ENCODE data around the gene TCF4. TPM values are rescaled to one million over a fixed set of nuclear protein-coding genes. Genes with fewer than 3 reads are reported as not detected.
"Not testable (repeated sequence)": the region's sequence is repeated elsewhere in the genome, so short reads cannot be mapped to it uniquely, and the experiment has no call there.

The TCF4 gene
- total RNA-seq, 2 experiments from 2014 or later = 0.28 to 0.45 TPM

DNA sequence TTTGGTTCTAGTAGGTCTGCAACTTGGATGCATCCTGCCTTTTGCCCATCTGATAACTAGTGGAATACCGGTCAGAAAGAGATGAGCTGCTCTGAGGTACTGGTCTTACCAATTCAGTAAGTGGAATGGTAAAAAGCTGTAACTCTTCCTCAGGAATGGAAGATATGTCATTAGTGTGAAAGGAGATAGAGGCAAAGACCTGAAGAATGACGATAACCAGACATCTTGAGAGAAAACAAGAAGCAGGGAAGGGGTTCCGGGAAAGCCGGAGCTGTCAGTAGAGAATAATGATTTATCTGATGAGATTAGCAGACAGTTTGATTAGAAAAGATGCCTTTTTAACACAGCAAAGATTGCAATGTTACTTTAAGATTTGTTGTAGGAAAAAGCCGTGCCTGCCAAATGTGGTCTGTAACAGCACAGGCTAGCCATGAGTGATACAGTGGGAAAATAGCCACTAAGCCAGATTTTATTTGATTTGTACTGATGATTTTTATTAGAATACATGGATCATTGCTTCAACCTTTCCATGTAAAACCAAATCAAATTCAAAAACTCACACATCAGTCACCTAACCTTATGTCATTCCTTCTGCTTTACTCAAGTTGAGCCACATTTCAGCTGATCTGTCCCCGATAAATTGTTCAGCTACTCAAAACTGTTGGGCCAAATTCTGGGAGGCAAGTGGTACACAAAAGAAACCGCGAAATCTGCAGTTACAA, 110.0 kb downstream of the TCF4 start:
- H3K4me1 Mint-ChIP-seq = peaks cover 8% of the 10 kb centered on the region
- no peak for DNase-seq
- H3K4me3 Mint-ChIP-seq = peak overlapping the region; percentile 67
- H3K36me3 Mint-ChIP-seq (ENCODE audit: low read depth) = no peaks in the 10 kb centered on the region
- H3K27me3 Mint-ChIP-seq = no peaks in the 10 kb centered on the region
- H3K9me3 Mint-ChIP-seq = no peaks in the 10 kb centered on the region
- ChIA-PET CTCF (no interaction called here), POLR2A (no interaction called here)
- no peak overlapping the region for H3K27ac Mint-ChIP-seq

DNA sequence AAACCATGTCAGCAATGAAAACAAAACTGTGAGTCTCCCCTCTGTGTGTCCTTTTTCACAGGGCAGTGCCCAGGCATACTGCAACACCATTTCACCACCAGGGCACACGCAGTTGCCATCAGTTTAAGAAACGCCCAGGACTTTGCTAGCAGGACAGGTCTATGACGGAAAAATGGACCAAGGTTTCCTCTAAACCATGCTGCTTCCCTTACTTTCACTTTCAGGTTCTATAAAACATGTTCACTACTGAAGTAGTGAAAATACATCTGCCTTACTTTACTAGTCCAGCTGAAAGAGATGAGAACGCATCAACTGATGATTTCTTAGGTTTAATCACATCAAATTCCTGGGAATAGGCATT, 110.5 kb downstream of the TCF4 start:
- DNase-seq = peak; percentile 23
- H3K4me1 Mint-ChIP-seq = peaks cover 8% of the 10 kb centered on the region
- peak overlapping the region; percentile 67 for H3K4me3 Mint-ChIP-seq
- no peaks in the 10 kb centered on the region for H3K36me3 Mint-ChIP-seq (ENCODE audit: low read depth)
- ChIA-PET POLR2A (no interaction called here), CTCF (no interaction called here)
- H3K27me3 Mint-ChIP-seq = no peaks in the 10 kb centered on the region
- no peaks in the 10 kb centered on the region for H3K9me3 Mint-ChIP-seq
- no peak overlapping the region for H3K27ac Mint-ChIP-seq

DNA sequence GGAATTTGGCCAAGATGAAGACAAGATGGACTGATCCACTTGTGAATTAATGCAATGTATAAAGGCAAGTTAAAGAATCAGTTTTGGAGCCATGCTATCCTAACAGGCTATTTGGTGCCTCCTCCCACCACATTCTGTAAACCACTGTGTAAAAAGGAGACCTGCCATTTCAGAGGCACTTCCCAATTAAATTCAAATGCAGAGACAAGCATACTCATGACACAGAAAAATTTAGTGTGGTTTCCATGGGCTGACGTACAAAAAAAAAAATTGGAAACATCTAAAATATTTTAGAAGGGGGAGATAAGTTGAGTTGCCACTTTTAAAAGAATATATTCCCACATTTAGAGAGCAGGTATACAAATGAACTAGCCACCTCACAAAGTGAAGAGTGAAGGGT, 112.1 kb downstream of the TCF4 start:
- POLR2A ChIA-PET = no interaction called here
- Mint-ChIP-seq H3K36me3 (ENCODE audit: low read depth) (no peaks in the 10 kb centered on the region), H3K27ac (no peak overlapping the region), H3K9me3 (no peaks in the 10 kb centered on the region), H3K4me1 (peaks cover 8% of the 10 kb centered on the region), H3K4me3 (no peak overlapping the region), H3K27me3 (no peaks in the 10 kb centered on the region)
- CTCF ChIA-PET = no interaction called here
- DNase-seq = no peak

- Mint-ChIP-seq H3K27me3 (no peaks in the 10 kb centered on the region), H3K36me3 (ENCODE audit: low read depth) (no peaks in the 10 kb centered on the region), H3K9me3 (no peaks in the 10 kb centered on the region), H3K27ac (no peak overlapping the region), H3K4me1 (peaks cover 8% of the 10 kb centered on the region), H3K4me3 (no peak overlapping the region)
- no peak for DNase-seq
- ChIA-PET CTCF (no interaction called here), POLR2A (no interaction called here)
These were observed 112.5 kb downstream of the TCF4 start for GRCh38 chr18:55475467-55475866.

GRCh38 chr18:55473560-55473959, 114.4 kb downstream of the TCF4 start:
- no peaks in the 10 kb centered on the region for H3K9me3 Mint-ChIP-seq
- DNase-seq = no peak

GRCh38 chr18:55473058-55473457, 114.9 kb downstream of the TCF4 start:
- Mint-ChIP-seq H3K4me1 (peaks cover 8% of the 10 kb centered on the region), H3K27me3 (no peaks in the 10 kb centered on the region), H3K4me3 (no peak overlapping the region), H3K9me3 (no peaks in the 10 kb centered on the region), H3K27ac (no peak overlapping the region), H3K36me3 (ENCODE audit: low read depth) (no peaks in the 10 kb centered on the region)
- ChIA-PET CTCF (no interaction called here), POLR2A (no interaction called here)
- no peak for DNase-seq

More at GRCh38 chr18:55473560-55473959, 114.4 kb downstream of the TCF4 start:
- Mint-ChIP-seq H3K4me1 (peaks cover 8% of the 10 kb centered on the region), H3K4me3 (no peak overlapping the region), H3K27ac (no peak overlapping the region), H3K36me3 (ENCODE audit: low read depth) (no peaks in the 10 kb centered on the region), H3K27me3 (no peaks in the 10 kb centered on the region)
- CTCF ChIA-PET = no interaction called here
- POLR2A ChIA-PET = no interaction called here

GRCh38 chr18:55470826-55471225, 117.2 kb downstream of the TCF4 start:
- no peak overlapping the region for H3K4me3 Mint-ChIP-seq
- ChIA-PET CTCF (no interaction called here), POLR2A (no interaction called here)
- no peaks in the 10 kb centered on the region for H3K4me1 Mint-ChIP-seq
- H3K27me3 Mint-ChIP-seq = no peaks in the 10 kb centered on the region
- no peak for DNase-seq
- no peaks in the 10 kb centered on the region for H3K9me3 Mint-ChIP-seq
- no peaks in the 10 kb centered on the region for H3K36me3 Mint-ChIP-seq (ENCODE audit: low read depth)
- no peak overlapping the region for H3K27ac Mint-ChIP-seq

GRCh38 chr18:55469134-55469533, 118.9 kb downstream of the TCF4 start:
- H3K4me1 Mint-ChIP-seq, H3K27ac Mint-ChIP-seq, POLR2A ChIA-PET: not testable (repeated sequence)

GRCh38 chr18:55466789-55467188, 121.2 kb downstream of the TCF4 start:
- H3K4me3 Mint-ChIP-seq = no peak overlapping the region
- no peaks in the 10 kb centered on the region for H3K4me1 Mint-ChIP-seq
- CTCF ChIA-PET = no interaction called here
- DNase-seq = no peak
- POLR2A ChIA-PET = no interaction called here
- H3K9me3 Mint-ChIP-seq = no peaks in the 10 kb centered on the region
- H3K27me3 Mint-ChIP-seq = no peaks in the 10 kb centered on the region
- H3K36me3 Mint-ChIP-seq (ENCODE audit: low read depth) = no peaks in the 10 kb centered on the region
- H3K27ac Mint-ChIP-seq = no peak overlapping the region

More at GRCh38 chr18:55469134-55469533, 118.9 kb downstream of the TCF4 start:
- H3K36me3 Mint-ChIP-seq (ENCODE audit: low read depth); H3K27me3 Mint-ChIP-seq; DNase-seq; CTCF ChIA-PET; H3K9me3 Mint-ChIP-seq; H3K4me3 Mint-ChIP-seq: not testable (repeated sequence)

- Mint-ChIP-seq H3K4me3 (no peak overlapping the region), H3K36me3 (ENCODE audit: low read depth) (no peaks in the 10 kb centered on the region), H3K9me3 (no peaks in the 10 kb centered on the region), H3K27me3 (no peaks in the 10 kb centered on the region), H3K4me1 (no peaks in the 10 kb centered on the region), H3K27ac (no peak overlapping the region)
- DNase-seq = no peak
- ChIA-PET POLR2A (no interaction called here), CTCF (no interaction called here)
These were observed 122.7 kb downstream of the TCF4 start for GRCh38 chr18:55465313-55465712.

GRCh38 chr18:55464581-55464980, 123.4 kb downstream of the TCF4 start:
- no peak overlapping the region for H3K27ac Mint-ChIP-seq
- ChIA-PET CTCF (no interaction called here), POLR2A (no interaction called here)
- H3K4me1 Mint-ChIP-seq = no peaks in the 10 kb centered on the region
- H3K4me3 Mint-ChIP-seq = no peak overlapping the region
- no peaks in the 10 kb centered on the region for H3K9me3 Mint-ChIP-seq
- no peak for DNase-seq
- H3K36me3 Mint-ChIP-seq (ENCODE audit: low read depth) = no peaks in the 10 kb centered on the region
- H3K27me3 Mint-ChIP-seq = no peaks in the 10 kb centered on the region

DNA sequence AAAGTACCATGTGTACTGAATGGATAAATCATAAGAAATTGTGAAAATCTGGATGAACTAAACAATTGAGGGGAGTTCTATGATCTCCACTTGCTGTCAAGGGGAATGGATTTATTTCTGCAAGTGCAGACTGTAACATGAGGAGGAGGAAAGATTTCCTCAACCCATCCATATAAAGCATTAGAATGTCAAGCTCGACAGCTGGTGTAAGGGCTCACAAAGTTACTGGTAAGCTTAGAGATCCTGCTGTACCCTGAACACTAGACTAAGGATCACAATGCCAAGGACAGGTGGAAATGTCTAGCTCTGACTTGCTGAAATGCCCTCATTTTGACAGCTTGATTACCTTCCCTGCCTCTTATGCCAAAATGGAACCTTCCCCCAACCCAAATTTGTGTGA, 125.3 kb downstream of the TCF4 start:
- no peak overlapping the region for H3K27ac Mint-ChIP-seq
- H3K9me3 Mint-ChIP-seq = no peaks in the 10 kb centered on the region
- no peak for DNase-seq
- H3K4me1 Mint-ChIP-seq = no peaks in the 10 kb centered on the region
- ChIA-PET POLR2A (no interaction called here), CTCF (no interaction called here)
- H3K27me3 Mint-ChIP-seq = no peaks in the 10 kb centered on the region
- no peak overlapping the region for H3K4me3 Mint-ChIP-seq
- H3K36me3 Mint-ChIP-seq (ENCODE audit: low read depth) = no peaks in the 10 kb centered on the region

- ChIA-PET CTCF (no interaction called here), POLR2A (no interaction called here)
- Mint-ChIP-seq H3K4me3 (no peak overlapping the region), H3K36me3 (ENCODE audit: low read depth) (no peaks in the 10 kb centered on the region), H3K9me3 (no peaks in the 10 kb centered on the region), H3K27ac (no peak overlapping the region), H3K27me3 (no peaks in the 10 kb centered on the region), H3K4me1 (no peaks in the 10 kb centered on the region)
- no peak for DNase-seq
These were observed 126.1 kb downstream of the TCF4 start for GRCh38 chr18:55461848-55462247.

DNA sequence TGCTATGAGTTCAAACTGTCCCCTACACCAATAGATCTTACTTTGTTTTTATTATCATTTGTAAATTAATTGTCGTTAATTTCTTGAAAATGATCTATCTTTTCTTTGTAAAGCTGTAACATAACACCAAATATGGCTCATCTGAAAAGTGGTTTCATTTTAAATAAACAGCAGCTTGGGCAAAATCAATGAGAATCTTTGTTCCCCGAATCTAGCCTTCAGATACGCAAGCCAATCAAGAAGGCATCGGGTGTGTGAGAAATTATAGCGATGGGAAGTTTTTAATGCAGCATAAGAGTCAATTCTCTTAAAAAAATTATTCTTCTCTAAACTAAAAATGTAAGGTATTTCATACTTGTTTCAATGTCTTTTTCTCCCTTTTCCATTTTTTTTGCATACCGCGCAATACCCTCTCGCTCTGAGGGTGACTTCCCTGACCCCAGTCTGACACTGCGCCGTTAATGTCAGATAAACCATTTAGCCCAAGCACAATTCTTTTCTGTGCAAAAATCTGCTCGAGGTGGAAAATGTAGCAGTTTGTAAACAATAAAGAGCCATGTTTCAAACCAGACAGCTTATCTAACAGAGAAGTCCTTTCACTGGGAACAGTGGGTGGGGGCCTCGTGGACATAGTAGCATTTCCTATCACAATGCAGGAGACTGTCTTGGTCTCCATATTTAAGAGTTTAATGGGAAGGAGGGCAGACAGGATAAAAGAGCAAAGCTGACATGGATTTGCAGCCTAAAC, 129.4 kb downstream of the TCF4 start:
- CTCF ChIA-PET = no interaction called here
- Mint-ChIP-seq H3K9me3 (no peaks in the 10 kb centered on the region), H3K4me3 (no peak overlapping the region), H3K4me1 (no peaks in the 10 kb centered on the region), H3K27me3 (no peaks in the 10 kb centered on the region), H3K27ac (no peak overlapping the region), H3K36me3 (ENCODE audit: low read depth) (no peaks in the 10 kb centered on the region)
- no peak for DNase-seq
- POLR2A ChIA-PET = no interaction called here

Data from activated CD4-positive, alpha-beta memory T cell treated with anti-CD3 and anti-CD28 coated beads, Interleukin-2, amount 10 ng/mL, durations not matched to agents 7 days and 5 days (primary cell).